Activated naive CD4-positive, alpha-beta T cell (primary cell): Measurements from ENCODE around the gene UBE3D.
"Not testable (repeated sequence)": the region's sequence is repeated elsewhere in the genome, so short reads cannot be mapped to it uniquely, and the experiment has no call there.

Experiments
- DNase-seq, 4 experiments: peaks; one replicate each; lab custom pipeline; 2025; lab: John Stamatoyannopoulos, UW

UBE3D gene

GRCh38 chr6:82910820-82911219 is 154.8 kb downstream of the UBE3D start:
- no peak for DNase-seq

- no peak for DNase-seq
These were observed 155.2 kb downstream of the UBE3D start for GRCh38 chr6:82910395-82910794.

GRCh38 chr6:82909551-82909950 is 156.1 kb downstream of the UBE3D start:
- DNase-seq, result no peak

GRCh38 chr6:82908661-82909060 is 157.0 kb downstream of the UBE3D start:
- DNase-seq, result no peak

GRCh38 chr6:82906951-82907350 is 158.7 kb downstream of the UBE3D start:
- DNase-seq, result no peak

- no peak for DNase-seq
These were observed 159.2 kb downstream of the UBE3D start for GRCh38 chr6:82906489-82906888.

- no peak for DNase-seq
These were observed 160.8 kb downstream of the UBE3D start for GRCh38 chr6:82904860-82905259.

- no peak for DNase-seq
These were observed 161.4 kb downstream of the UBE3D start for GRCh38 chr6:82904257-82904656.

GRCh38 chr6:82902290-82902689 is 163.4 kb downstream of the UBE3D start:
- DNase-seq, result no peak

GRCh38 chr6:82894653-82895259 is 170.9 kb downstream of the UBE3D start:
- no peak for DNase-seq

GRCh38 chr6:82893889-82894652 is 171.6 kb downstream of the UBE3D start:
- no peak for DNase-seq

- not testable (repeated sequence) for DNase-seq
These were observed 174.1 kb downstream of the UBE3D start for GRCh38 chr6:82891503-82891902.

GRCh38 chr6:82891076-82891475 is 174.6 kb downstream of the UBE3D start:
- no peak for DNase-seq

- DNase-seq, result no peak
These were observed 175.4 kb downstream of the UBE3D start for GRCh38 chr6:82890240-82890639.

- DNase-seq, result no peak
These were observed 176.5 kb downstream of the UBE3D start for GRCh38 chr6:82889143-82889542.

GRCh38 chr6:82882363-82883023 is 183.1 kb downstream of the UBE3D start:
- no peak for DNase-seq

- no peak for DNase-seq
These were observed 184.1 kb downstream of the UBE3D start for GRCh38 chr6:82881519-82881918.

- DNase-seq, result no peak
These were observed 186.8 kb downstream of the UBE3D start for GRCh38 chr6:82878812-82879211.

GRCh38 chr6:82877213-82878195 is 188.1 kb downstream of the UBE3D start:
- DNase-seq, result no peak

GRCh38 chr6:82875573-82876185 is 190.0 kb downstream of the UBE3D start:
- DNase-seq, result no peak

GRCh38 chr6:82874867-82875266 is 190.8 kb downstream of the UBE3D start:
- DNase-seq, result no peak

GRCh38 chr6:82872185-82872584 is 193.5 kb downstream of the UBE3D start:
- DNase-seq, result no peak
